Left ventricle myocardium inferior (tissue), 1 donor: ENCODE data around the gene RMND1. TPM values are rescaled to one million over a fixed set of nuclear protein-coding genes. Genes with fewer than 3 reads are reported as not detected.

Experiments used
- DNase-seq: peaks from one replicate; pipeline ENCODE4 v3.0.0-alpha.2; 2020
- H3K27ac ChIP-seq: fragments of 200-600 bp; replicated peaks from 2 replicates; pipeline ENCODE4 v1.8.0; 2021
- H3K27me3 ChIP-seq: fragments of 200-600 bp; 2 replicates; pipeline ENCODE4 v1.8.0; 2021; ENCODE audit warnings: low read depth
- H3K36me3 ChIP-seq: fragments of 200-600 bp; 2 replicates; pipeline ENCODE4 v1.8.0; 2021
- H3K4me1 ChIP-seq: fragments of 200-600 bp; 2 replicates; pipeline ENCODE4 v1.8.0; 2021
- H3K4me3 ChIP-seq: fragments of 200-600 bp; 2 replicates; pipeline ENCODE4 v1.8.0; 2021; ENCODE audit warnings: mild to moderate bottlenecking, moderate library complexity
- H3K9me3 ChIP-seq: fragments of 200-600 bp; replicated peaks from 2 replicates; pipeline ENCODE4 v1.8.0; 2021
- CTCF ChIP-seq: fragments of 200-600 bp; IDR thresholded peaks from 2 replicates; pipeline ENCODE4 v1.8.0; 2021; ENCODE audit warnings: antibody characterized with exemption, mild to moderate bottlenecking, borderline replicate concordance
- intact Hi-C: fragments of 100-400 bp; cut with micrococcal nuclease; formaldehyde crosslinking; loops from one replicate; pipeline ENCODE4 v1.11.0; 2022
- total RNA-seq: library from RNA; stranded (reverse); fragmentation: NEBNext Ultra II Directional; extraction: Animal tissue kit (Norgen Biotek cat#: 25700); gene quantifications from one replicate; pipeline ENCODE4 v1.2.1, GENCODE V29; 2021
- donor health status: DM: no; HTN: yes; CAD: no; lungs with severe emphysema.

Gene RMND1
- total RNA-seq, 1 donor from 2014 or later: 17.3 TPM

- Histone ChIP-seq H3K4me1 (peaks cover 71% of the 10 kb centered on the region), H3K27me3 (no peaks in the 10 kb centered on the region), H3K9me3 (no peaks in the 10 kb centered on the region), H3K4me3 (peak overlapping the region; percentile 96), H3K27ac (peak overlapping the region; percentile 100), H3K36me3 (no peaks in the 10 kb centered on the region)
- intact Hi-C loops: no loop called here
- no peak for TF ChIP-seq CTCF
- DNase-seq: peak; percentile 70
These were observed 62.2 kb downstream of the RMND1 start for GRCh38 chr6:151389618-151390275.

DNA sequence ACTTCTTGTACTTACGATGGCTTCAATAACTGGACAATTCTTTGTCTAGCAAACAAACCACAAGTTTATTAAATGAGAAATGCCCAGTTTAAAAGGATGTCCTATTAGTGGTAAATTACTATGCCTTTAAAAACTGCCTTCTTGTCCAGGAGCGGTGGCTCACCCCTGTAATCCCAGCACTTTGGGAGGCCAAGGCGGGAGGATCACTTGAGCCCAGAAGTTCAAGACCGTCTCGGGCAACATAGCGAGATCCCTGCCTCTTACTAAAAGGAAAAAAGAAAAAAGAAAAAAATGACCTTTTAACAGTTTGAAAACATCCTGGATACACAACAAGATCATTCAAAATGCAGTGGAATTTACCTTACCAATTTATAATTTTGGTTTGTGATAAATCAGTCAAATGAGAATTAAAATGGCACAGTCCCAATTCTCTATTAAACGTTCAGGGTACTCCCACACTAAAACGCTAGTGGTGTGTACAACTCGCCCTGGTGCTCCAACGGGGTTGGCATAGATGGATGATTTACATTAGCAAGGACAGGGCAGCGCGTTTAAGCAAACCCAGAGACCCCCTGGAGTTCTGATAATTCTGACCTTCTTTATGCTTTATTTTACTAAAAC is 62.8 kb downstream of the RMND1 start:
- H3K36me3 ChIP-seq: no peaks in the 10 kb centered on the region
- peak overlapping the region; percentile 100 for H3K27ac ChIP-seq
- no peaks in the 10 kb centered on the region for H3K9me3 ChIP-seq
- no peak for DNase-seq
- no peak for TF ChIP-seq CTCF
- peak overlapping the region; percentile 96 for H3K4me3 ChIP-seq
- intact Hi-C loops: no loop called here
- H3K4me1 ChIP-seq: peaks cover 71% of the 10 kb centered on the region
- no peaks in the 10 kb centered on the region for H3K27me3 ChIP-seq

- Histone ChIP-seq H3K4me1 (peaks cover 62% of the 10 kb centered on the region), H3K4me3 (no peak overlapping the region), H3K36me3 (no peaks in the 10 kb centered on the region), H3K27ac (peak overlapping the region; percentile 100), H3K27me3 (no peaks in the 10 kb centered on the region), H3K9me3 (no peaks in the 10 kb centered on the region)
- no peak for TF ChIP-seq CTCF
- no peak for DNase-seq
- intact Hi-C loops: no loop called here
These were observed 63.7 kb downstream of the RMND1 start for GRCh38 chr6:151388236-151388635.

DNA sequence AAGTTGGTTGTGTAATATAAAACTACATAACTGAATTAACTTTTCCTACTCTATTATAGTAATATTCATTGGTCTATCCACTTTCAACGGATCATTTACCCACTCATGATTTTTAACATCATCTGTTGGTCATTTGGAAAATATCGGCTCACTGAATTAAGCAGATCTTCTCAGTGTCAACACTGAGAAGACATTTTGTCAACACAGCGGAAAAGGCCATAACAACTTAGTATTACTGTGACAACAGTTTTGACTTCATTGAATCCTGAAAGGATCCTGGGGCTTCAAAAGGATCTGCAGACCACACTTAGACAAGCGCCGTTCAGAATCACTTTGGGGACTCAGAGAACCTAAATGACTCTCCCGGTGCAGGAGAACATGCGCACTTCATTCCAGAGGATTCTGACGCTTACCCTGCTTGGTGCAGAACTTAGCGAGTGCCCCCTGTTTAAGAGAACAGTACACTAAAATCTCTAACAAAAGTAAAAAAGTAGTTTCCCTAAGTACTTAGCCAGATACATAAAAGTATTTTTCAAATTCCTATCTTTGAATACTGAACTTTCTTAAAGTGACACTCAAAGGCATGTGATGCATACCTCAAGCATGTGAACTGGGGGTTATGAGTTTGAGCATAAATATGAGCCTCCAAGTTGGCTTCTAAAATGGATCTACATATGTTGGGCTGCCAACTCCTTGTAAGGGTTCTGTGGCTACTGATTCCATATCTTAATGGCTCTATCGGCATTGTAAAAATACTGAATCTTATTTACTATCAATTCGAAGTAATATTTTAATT is 64.6 kb downstream of the RMND1 start:
- H3K27ac ChIP-seq: peak overlapping the region; percentile 100

More for the DNA sequence above, 64.6 kb downstream of the RMND1 start:
- no peak for TF ChIP-seq CTCF
- no peak overlapping the region for H3K4me3 ChIP-seq
- H3K4me1 ChIP-seq: peaks cover 53% of the 10 kb centered on the region
- no peaks in the 10 kb centered on the region for H3K27me3 ChIP-seq
- no peaks in the 10 kb centered on the region for H3K9me3 ChIP-seq
- H3K36me3 ChIP-seq: no peaks in the 10 kb centered on the region
- no peak for DNase-seq
- intact Hi-C loops: no loop called here
